SKM-1 treated with dmso at 0.1 percent for 144 hours (cell line): ENCODE data around the gene TTC39C.
"Not testable (repeated sequence)": the region's sequence is repeated elsewhere in the genome, so short reads cannot be mapped to it uniquely, and the experiment has no call there.

Experiments
- DNase-seq: peaks from one replicate; lab custom pipeline; 2025; ENCODE audit not compliant: unreplicated experiment; lab: John Stamatoyannopoulos, UW

The TTC39C gene

DNA sequence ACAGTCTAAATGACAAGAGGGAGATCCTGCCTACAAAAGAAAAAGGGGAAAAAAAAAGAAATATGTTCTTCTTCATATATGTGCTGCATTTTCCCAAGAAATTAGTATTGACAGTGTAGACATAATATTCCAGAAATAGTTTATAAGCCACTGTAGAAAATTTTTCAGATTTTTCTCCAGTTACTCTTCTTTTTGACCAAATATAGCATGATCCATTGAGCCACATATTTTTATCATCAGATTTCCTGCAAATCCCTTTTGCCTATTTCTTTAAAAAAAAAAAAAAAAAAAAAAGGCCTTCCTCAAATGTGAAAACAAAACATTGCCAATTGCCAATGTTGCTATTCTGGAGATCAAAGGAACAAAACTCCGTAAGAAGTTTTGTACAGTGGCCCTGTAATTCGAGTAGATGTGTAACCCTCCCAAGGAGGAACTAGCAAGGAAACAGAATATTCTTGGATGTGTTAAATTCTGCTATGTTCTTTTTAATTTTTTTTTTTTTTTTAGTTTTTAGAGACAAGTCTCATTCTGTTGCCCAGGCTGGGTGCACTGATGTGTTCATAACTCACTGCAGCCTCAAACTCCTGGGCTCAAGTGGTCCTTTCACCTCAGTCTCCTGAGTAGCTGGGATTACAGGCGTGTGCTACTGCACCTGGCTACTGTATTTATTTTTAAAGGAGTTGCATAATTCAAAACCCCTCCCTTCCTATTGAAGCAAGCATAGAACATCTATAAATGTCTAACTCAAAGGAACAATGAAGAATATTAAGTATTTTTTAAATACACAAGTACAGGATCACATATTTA is 111.8 kb downstream of the TTC39C start:
- no peak for DNase-seq

DNA sequence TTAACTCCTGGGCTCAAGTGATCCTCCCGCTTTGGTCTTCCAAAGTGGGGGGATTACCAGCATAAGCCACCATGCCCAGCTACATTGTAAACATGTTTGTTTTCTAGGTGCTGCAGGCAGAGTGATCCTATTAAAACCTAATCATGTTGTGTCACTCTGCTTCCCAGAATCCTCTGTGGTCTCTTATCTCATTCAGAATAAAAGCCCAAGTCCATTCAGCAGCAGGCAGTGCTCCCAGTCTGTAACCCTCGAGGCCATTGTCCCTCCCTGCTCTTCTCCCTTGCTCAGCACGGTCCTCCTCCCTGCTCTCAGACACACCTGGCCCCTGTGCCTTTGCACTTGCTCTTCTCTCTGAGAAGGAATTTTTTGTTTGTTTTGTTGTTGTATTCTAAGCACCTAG is 113.2 kb downstream of the TTC39C start:
- no peak for DNase-seq

DNA sequence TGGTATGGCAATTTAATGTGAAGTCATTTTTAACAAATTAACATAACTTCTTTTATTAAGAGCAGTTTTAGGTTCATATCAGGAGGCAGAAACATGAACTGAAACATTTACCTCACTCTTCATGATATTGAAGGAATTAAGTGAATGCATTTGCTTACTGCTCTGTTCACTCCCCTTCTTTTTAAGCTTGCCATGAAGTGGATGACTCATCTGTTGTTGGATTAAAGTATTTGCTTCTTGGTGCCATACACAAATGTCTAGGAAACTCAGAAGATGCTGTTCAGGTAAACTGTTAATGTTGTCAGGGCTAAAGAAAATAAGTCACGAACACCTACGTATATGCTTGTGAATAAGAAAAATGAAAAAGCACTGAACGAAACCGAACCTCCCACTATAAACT is 114.1 kb downstream of the TTC39C start:
- DNase-seq: no peak

DNA sequence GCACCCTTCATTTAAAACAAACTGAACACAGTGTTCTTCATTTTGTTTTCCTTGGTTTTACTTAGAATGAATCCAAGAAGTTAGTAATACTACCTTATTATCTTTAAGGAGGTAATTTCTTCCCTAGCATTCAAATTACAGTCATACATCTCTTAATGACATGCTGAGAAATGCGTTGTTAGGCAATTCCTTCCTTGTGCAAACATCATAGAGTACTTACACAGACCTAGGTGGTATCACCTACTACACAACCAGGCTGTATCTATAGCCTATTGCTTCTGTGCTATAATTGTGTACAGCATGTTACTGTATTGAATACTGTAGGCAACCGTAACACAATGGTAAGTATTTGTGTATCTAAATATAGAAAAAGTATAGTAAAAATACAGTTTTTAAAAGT is 115.9 kb downstream of the TTC39C start:
- no peak for DNase-seq

- no peak for DNase-seq
Observed at GRCh38 chr18:24136967-24137373, 122.4 kb downstream of the TTC39C start.

- DNase-seq: no peak
Observed at GRCh38 chr18:24138409-24138788, 123.8 kb downstream of the TTC39C start.

DNA sequence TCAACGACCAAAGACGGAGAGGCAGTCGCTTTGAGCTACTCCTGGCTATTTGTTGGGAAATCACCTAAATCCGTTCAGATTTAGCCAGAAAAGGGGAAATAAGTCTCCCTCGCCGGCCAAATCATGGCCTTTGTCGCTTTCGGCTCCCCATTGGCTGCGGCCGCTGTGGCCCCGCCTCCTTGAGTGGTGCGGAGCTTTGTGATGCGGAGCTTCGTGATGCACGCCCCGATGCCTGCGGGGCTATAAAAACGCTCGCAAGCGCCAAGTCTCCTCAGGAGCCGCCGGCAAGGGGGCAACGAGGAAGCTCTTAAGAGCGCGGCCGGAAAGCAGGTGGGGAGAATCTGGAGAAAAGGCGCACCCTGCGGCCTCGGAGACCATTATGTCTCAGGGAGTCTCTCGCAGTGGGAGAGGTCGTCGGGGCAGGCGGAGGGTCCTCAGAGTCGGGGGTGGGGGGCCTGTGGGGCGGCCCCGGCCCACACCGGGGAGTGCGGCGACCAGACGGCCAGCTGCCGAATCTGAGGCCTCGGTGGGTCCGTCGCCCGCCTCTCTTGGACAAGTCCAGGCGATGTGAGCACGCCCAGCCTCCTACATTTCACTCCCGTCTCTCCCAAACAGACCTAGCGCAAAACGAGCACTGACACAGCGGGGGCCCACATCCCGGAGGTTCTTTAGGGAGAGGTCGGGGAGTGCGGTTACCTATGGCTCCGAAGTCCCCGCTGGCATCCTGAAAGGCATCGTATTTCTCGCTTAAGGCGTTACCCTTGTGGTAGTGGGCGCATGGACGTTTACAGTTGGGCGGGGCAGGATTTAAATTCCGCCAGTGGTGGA is 124.4 kb downstream of the TTC39C start, which contains the start of gene CABYR:
TSS of gene CABYR (plus strand) at position 274 of the 828 bp plus-strand sequence. CDS start 4,053 bp downstream, outside the sequence.
- peak; percentile 25 for DNase-seq

- DNase-seq: no peak
Observed at GRCh38 chr18:24140697-24141096, 126.1 kb downstream of the TTC39C start.

GRCh38 chr18:24142376-24142775 is 127.8 kb downstream of the TTC39C start:
- DNase-seq: no peak

DNA sequence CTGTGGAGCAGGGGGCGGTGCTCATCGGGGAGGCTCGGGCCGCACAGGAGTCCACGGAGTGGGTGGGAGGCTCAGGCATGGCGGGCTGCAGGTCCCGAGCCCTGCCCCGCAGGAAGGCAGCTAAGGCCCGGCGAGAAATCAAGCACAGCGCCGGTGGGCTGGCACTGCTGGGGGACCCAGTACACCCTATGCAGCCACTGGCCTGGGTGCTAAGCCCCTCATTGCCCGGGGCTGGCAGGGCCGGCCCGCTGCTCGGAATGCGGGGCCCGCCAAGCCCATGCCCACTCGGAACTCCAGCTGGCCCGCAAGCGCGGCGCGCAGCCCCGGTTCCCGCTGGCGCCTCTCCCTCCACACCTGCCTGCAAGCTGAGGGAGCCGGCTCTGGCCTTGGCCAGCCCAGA is 135.0 kb downstream of the TTC39C start:
- not testable (repeated sequence) for DNase-seq

DNA sequence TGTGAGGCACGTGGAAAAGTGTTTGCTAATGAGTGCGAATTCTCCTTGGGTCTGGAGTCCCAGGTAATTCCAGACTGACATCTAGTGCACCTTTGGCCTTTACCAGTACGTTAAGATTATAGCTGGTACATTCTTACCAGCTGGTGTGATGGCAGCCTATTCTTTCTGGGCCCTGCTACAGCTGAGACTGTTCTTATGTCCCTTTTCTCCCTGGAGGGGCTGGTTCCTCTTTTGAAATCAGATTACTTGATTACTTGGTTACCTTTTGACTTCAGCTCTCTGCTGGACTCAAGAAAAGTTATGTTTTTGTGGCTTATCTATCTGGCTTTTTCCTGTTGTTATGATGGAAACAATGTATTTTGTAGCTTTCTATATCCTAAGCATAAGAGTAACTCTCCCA is 138.8 kb downstream of the TTC39C start:
- DNase-seq: no peak

- DNase-seq: no peak
Observed at GRCh38 chr18:24157855-24158254, 143.3 kb downstream of the TTC39C start.

DNA sequence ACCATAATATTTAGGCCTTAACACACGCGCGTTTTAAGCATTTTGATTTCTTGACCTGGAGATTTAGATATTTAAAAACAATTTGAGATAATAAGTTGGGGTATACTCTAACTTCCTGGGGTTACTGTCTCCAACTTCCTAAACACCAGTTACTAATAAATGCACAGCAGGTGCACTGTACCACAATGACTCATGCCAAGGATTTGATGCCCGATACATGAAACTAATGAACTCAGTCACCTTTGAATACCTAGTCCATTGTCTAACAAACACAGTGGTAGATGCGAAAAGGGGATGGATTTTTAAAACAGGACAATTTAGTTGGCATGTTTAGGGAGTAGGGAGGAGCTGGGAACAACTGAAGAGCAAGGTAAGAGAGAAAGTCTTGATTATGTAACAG is 145.5 kb downstream of the TTC39C start:
- no peak for DNase-seq

- no peak for DNase-seq
Observed at GRCh38 chr18:24161304-24161703, 146.8 kb downstream of the TTC39C start.

- DNase-seq: no peak
Observed at GRCh38 chr18:24168496-24168895, 153.9 kb downstream of the TTC39C start.

- no peak for DNase-seq
Observed at GRCh38 chr18:24170360-24170759, 155.8 kb downstream of the TTC39C start.

DNA sequence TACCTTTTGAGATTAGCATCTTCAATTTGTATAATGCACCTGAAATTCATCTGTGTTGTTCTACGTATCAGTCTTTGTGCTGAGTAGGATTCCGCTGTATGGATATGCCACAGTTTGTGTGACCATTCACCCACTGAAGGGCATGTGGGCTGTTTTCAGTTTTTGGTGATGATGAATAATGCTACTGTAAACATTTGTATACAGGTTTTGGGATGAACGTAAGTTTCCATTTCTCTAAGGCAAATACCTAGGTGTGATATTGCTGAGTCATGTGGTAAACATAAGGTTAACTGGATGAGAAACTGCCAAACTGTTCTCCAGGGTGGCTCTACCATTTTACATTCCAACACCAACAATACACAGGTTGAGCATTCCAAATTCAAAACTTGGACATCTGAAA is 159.4 kb downstream of the TTC39C start:
- no peak for DNase-seq

- DNase-seq: peak; percentile 20
Observed at GRCh38 chr18:24176727-24177416, 162.3 kb downstream of the TTC39C start.

GRCh38 chr18:24177499-24178133 is 163.1 kb downstream of the TTC39C start:
- DNase-seq: no peak

GRCh38 chr18:24180048-24180447 is 165.5 kb downstream of the TTC39C start:
- no peak for DNase-seq

DNA sequence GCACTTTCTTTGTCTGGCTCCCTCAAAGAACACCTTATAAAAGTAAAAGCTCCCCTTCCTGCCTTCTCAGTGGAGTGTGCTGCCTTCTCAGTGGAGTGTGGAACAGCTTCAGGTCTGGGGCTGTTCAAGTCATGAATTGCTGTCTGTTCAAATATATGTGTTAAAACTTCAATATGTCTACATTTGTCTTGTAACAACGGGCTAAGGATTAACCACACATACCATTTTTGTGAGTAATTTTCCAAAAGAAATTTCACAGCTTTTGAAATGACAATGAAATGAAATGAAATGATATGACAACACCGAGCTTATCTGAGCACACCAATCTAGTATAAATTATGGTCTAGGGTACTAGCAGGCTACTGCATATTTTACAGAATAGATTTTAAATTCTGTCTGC is 167.3 kb downstream of the TTC39C start:
- DNase-seq: no peak
